Measurements from ENCODE around the gene ZFAND2B. TPM values are rescaled to one million over a fixed set of nuclear protein-coding genes. Genes with fewer than 3 reads are reported as not detected.
A peak's percentile ranks its signal among the peaks of the same experiment; 100 is the strongest.

Gene ZFAND2B
- total and polyA plus RNA-seq, 12 donors = 24.7 to 156 (median 34.9) TPM

DNA sequence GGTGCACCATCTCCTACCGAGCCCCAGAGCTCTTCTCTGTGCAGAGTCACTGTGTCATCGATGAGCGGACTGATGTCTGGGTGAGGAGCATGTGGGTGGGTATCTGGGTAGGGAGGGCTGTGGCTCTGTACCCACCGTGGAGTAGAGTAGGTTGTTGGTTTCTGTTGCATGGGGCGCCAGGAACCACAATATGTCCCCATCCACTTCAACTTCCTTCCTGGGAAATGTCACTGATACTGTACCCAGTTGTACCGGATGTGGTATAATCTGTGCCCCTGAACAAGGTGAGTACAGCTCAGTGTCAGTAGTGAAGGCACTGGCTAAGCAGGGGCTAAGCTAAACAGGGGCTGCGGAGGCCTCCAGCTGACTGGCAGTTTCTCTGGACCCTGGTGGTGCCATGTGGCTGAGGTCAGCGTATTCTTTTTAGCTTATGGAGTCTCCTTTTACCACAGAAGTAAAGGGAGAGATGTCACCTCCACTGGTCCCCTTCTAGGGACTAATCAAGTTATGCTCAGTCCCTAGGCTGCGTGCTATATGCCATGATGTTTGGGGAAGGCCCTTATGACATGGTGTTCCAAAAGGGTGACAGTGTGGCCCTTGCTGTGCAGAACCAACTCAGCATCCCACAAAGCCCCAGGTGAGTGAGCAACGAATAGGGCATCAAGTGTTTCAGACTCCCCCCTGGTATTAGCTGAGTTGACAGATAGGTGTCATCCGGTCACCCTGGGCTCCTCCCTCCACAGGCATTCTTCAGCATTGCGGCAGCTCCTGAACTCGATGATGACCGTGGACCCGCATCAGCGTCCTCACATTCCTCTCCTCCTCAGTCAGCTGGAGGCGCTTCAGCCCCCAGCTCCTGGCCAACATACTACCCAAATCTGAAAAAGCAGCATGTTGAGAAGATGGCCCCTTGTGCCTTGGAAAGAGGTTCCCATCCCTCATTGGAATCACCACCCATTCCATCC, 41.4 kb downstream of the ZFAND2B start:
- Histone ChIP-seq H3K36me3 (replicated peaks in 1 of 2) (peaks cover 0 to 17% of the 10 kb centered on the region in 2 donors), H3K4me3 (no peak overlapping the region), H3K4me1 (replicated peaks in 1 of 2) (peaks cover 33 to 44% of the 10 kb centered on the region in 2 donors), H3K27me3 (no peaks in the 10 kb centered on the region), H3K9me3 (replicated peaks in 1 of 3) (no peaks in the 10 kb centered on the region), H3K27ac (peak overlapping the region in 2 of 5 donors; percentile 76 to 90)
- TF ChIP-seq POLR2A (IDR thresholded peaks at IDR 0.05) = no peak
- TF ChIP-seq, protein P1, sequence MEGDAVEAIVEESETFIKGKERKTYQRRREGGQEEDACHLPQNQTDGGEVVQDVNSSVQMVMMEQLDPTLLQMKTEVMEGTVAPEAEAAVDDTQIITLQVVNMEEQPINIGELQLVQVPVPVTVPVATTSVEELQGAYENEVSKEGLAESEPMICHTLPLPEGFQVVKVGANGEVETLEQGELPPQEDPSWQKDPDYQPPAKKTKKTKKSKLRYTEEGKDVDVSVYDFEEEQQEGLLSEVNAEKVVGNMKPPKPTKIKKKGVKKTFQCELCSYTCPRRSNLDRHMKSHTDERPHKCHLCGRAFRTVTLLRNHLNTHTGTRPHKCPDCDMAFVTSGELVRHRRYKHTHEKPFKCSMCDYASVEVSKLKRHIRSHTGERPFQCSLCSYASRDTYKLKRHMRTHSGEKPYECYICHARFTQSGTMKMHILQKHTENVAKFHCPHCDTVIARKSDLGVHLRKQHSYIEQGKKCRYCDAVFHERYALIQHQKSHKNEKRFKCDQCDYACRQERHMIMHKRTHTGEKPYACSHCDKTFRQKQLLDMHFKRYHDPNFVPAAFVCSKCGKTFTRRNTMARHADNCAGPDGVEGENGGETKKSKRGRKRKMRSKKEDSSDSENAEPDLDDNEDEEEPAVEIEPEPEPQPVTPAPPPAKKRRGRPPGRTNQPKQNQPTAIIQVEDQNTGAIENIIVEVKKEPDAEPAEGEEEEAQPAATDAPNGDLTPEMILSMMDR (IDR thresholded peaks at IDR 0.05) = no peak
- no peak for DNase-seq
- 81 to 90% (median 84%) methylated on average over 7 to 17 of the region's 17 CpGs for WGBS, 4 donors
- intact Hi-C loops (cut with DNase I) = loop anchor here (10.0 kb wide), 1 partner anchor 47 kb away; no protein-coding TSS in a partner anchor

DNA sequence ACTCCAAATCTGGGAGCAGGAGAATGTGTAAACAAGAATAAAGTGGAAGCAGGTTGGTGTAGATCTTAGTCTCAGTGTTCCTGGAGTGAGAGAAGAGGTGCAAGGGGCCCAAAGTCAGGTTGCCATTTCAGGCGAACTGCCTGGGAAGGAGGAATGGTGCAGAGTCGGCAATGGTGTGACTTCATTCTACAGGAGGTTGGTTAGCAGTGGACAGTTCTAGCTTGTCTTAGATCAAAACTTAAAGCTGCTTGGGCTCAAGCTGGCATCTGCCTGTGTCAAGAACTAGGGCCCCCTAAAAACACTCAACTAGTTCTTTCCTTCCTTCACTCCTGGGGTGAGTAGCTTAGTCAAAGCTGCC, 42.2 kb downstream of the ZFAND2B start:
- 71 to 84% (median 78%) methylated on average over 2 of the region's 2 CpGs for WGBS, 4 donors
- DNase-seq = no peak
- H3K27ac ChIP-seq = peak overlapping the region in 4 of 5 donors; percentile 56 to 90 (median 74)
- H3K9me3 ChIP-seq (replicated peaks in 1 of 3) = no peaks in the 10 kb centered on the region
- no peak for TF ChIP-seq POLR2A (IDR thresholded peaks at IDR 0.05)
- TF ChIP-seq, protein P1 (IDR thresholded peaks at IDR 0.05) = no peak
- H3K36me3 ChIP-seq (replicated peaks in 1 of 2) = peaks cover 0 to 17% of the 10 kb centered on the region in 2 donors
- H3K27me3 ChIP-seq = no peaks in the 10 kb centered on the region
- H3K4me1 ChIP-seq (replicated peaks in 1 of 2) = peaks cover 37 to 52% of the 10 kb centered on the region in 2 donors
- no peak overlapping the region for H3K4me3 ChIP-seq
- intact Hi-C loops (cut with DNase I) = loop anchor here (10.0 kb wide), 1 partner anchor 46 kb away; no protein-coding TSS in a partner anchor

DNA sequence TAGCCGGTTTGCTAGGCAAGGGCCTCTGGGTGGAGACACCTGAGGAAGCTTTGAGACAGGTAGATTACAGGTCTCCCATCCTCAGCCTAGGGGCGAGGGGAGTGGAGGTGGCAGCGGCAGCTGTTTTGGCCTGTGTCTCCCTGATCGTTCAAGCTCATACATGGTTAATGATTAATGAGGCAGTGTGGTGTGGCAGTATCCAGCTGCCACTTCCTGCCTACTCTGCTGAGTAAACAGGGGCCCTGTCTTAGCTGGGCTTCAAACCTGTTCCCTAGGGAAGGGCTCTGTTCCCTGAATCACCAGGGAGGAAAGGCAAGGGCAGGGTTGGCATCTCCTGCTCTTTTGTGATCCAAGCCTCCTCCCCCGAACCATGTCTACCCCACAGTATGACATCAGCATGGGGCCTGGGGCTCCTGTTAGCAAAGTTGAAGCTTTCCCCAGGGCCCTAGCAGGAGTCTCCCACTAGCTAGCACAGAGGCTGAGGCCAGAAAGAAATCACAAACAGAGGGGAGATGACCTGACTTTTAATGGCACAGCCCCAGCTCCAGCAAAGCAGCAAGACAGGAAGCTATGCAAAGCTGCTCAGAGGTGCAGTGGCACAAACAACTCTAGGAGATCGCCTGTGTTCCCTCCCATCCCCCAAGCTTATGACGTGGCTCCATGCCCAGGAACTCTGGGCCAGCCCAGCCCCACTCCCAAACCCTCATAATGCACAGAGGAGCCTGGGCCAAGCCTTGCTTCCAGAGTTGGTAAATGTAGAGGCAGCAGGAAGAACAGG, 42.8 kb downstream of the ZFAND2B start:
- Histone ChIP-seq H3K27ac (peak overlapping the region; percentile 29 to 90 (median 71)), H3K27me3 (no peaks in the 10 kb centered on the region), H3K4me3 (no peak overlapping the region), H3K4me1 (replicated peaks in 1 of 2) (peaks cover 37 to 54% of the 10 kb centered on the region in 2 donors), H3K36me3 (replicated peaks in 1 of 2) (peaks cover 0 to 17% of the 10 kb centered on the region in 2 donors), H3K9me3 (replicated peaks in 1 of 3) (no peaks in the 10 kb centered on the region)
- WGBS, 4 donors = 29 to 63% (median 33%) methylated on average over 2 to 7 of the region's 7 CpGs
- DNase-seq = peak; percentile 73 to 90 (median 87)
- TF ChIP-seq, protein P1 (IDR thresholded peaks at IDR 0.05) = no peak
- TF ChIP-seq POLR2A (IDR thresholded peaks at IDR 0.05) = peak; percentile 23 to 65
- intact Hi-C loops (cut with DNase I) = loop anchor here (10.0 kb wide), 1 partner anchor 45 kb away; no protein-coding TSS in a partner anchor
